ENCODE results near the gene BCOR. TPM values are rescaled to one million over a fixed set of nuclear protein-coding genes. Genes with fewer than 3 reads are reported as not detected.

Gene BCOR
- total RNA-seq, 4 donors from 2014 or later: 20.9 to 36.0 (median 32.5) TPM

DNA sequence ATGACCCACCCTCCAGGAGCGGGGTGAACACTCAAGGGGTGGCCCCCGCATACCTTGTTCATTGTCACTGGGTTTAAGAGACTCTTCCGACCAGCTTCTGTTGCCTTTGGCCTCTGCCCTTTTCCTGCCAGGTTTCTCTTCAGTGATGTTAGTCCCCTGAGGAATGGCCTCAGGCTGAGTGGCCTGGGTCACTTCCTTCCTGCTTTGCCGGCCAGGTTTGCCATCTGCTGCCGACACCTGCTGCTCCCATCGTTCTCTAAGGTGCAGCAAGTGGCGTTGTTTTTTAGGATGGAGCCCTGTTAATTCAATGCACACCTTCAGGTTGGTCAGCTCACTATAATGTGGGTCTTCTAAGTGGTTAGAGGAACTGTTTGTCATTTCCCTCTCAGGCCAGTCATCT is 34.2 kb downstream of the BCOR start:
- H3K27ac ChIP-seq: no peak overlapping the region
- TF ChIP-seq, protein P1, sequence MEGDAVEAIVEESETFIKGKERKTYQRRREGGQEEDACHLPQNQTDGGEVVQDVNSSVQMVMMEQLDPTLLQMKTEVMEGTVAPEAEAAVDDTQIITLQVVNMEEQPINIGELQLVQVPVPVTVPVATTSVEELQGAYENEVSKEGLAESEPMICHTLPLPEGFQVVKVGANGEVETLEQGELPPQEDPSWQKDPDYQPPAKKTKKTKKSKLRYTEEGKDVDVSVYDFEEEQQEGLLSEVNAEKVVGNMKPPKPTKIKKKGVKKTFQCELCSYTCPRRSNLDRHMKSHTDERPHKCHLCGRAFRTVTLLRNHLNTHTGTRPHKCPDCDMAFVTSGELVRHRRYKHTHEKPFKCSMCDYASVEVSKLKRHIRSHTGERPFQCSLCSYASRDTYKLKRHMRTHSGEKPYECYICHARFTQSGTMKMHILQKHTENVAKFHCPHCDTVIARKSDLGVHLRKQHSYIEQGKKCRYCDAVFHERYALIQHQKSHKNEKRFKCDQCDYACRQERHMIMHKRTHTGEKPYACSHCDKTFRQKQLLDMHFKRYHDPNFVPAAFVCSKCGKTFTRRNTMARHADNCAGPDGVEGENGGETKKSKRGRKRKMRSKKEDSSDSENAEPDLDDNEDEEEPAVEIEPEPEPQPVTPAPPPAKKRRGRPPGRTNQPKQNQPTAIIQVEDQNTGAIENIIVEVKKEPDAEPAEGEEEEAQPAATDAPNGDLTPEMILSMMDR (IDR thresholded peaks at IDR 0.05): no peak
- TF ChIP-seq EP300 (IDR thresholded peaks at IDR 0.05) (no peak), POLR2A (IDR thresholded peaks at IDR 0.05) (no peak), POLR2AphosphoS5 (IDR thresholded peaks at IDR 0.05) (no peak)
- peaks cover 8% of the 10 kb centered on the region for H3K4me1 ChIP-seq
- WGBS: 80% methylated on average over 7 of the region's 7 CpGs
- H3K36me3 ChIP-seq: peaks cover 22% of the 10 kb centered on the region
- no peak for DNase-seq (ENCODE audit: low spot score in 2 of 2)
- H3K27me3 ChIP-seq: no peaks in the 10 kb centered on the region
- H3K4me3 ChIP-seq: no peak overlapping the region
- no peaks in the 10 kb centered on the region for H3K9me3 ChIP-seq

DNA sequence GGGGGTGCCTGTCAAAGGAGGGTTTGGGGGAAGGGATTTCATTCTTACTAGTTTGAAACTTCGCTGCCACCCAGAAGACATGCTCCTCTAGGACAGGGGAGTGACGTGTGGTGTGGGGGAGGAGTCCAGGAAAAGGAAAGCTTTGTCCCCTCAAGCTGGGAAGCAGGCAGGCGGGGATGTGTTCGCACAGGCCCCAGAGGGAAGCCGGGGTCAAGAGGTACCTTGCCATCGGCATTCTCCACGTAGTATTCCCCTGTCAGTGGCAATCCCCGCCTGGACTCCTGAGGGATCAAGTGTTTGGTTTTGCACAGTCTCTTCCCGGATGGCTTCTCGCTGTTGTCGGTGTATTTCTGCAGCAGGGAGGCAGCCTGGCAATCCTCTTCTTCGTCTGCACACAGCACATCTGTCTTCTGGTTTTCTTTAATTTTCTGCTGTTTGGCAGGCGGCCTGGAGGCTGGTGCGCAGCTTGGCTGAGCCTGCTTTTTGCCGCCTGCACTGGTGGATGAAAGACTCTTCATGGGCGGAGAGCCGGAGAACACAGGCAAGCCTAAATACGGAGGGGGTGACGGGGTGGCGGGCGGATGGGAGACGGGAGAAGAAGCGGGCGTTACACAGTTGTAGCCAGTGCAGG is 35.1 kb downstream of the BCOR start:
- Histone ChIP-seq H3K27me3 (no peaks in the 10 kb centered on the region), H3K27ac (no peak overlapping the region), H3K36me3 (peaks cover 22% of the 10 kb centered on the region), H3K4me1 (peaks cover 8% of the 10 kb centered on the region), H3K4me3 (no peak overlapping the region), H3K9me3 (no peaks in the 10 kb centered on the region)
- WGBS: 49% methylated on average over 23 of the region's 24 CpGs
- no peak for DNase-seq (ENCODE audit: low spot score in 2 of 2)
- TF ChIP-seq EP300 (IDR thresholded peaks at IDR 0.05) (no peak), POLR2AphosphoS5 (IDR thresholded peaks at IDR 0.05) (no peak), POLR2A (IDR thresholded peaks at IDR 0.05) (no peak)
- TF ChIP-seq, protein P1 (IDR thresholded peaks at IDR 0.05): no peak

DNA sequence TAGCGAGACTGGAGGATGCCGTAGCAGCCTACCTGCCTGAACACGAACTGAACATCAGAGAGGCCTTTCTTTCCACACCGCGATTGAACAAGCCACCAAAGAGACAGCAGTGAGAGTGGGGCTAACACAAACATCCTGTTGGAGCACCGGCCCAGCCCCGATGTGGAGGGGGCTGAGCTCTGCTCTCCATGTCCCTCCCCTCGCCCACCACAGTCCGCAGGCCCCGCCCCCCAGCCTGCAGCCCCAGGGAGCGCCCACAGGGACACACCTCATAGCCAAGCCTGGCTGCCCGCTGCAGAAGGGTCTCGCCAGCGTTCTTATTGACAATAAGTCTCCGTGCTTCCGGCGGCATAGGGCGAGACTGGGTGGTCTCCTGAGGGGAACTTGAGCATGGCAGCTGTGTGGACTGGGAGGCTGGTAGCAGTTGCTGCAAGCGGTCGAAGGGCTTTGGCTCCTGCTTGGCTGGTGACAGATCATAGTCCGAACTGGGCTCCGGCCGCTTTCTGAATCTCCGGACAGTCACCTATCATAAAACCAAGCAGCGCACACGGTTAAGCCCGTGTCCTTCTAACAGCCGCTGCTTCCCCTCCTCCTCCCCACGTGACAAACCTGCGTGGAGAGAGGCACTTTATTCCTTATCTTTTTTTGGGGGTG is 35.8 kb downstream of the BCOR start:
- Histone ChIP-seq H3K36me3 (peaks cover 27% of the 10 kb centered on the region), H3K4me3 (no peak overlapping the region), H3K27ac (no peak overlapping the region), H3K27me3 (no peaks in the 10 kb centered on the region), H3K9me3 (no peaks in the 10 kb centered on the region), H3K4me1 (peaks cover 8% of the 10 kb centered on the region)
- 81% methylated on average over 4 of the region's 30 CpGs for WGBS
- DNase-seq (ENCODE audit: low spot score in 2 of 2): no peak
- TF ChIP-seq, protein P1 (IDR thresholded peaks at IDR 0.05): no peak
- TF ChIP-seq EP300 (IDR thresholded peaks at IDR 0.05): no peak
- TF ChIP-seq POLR2A (IDR thresholded peaks at IDR 0.05): no peak
- no peak for TF ChIP-seq POLR2AphosphoS5 (IDR thresholded peaks at IDR 0.05)

DNA sequence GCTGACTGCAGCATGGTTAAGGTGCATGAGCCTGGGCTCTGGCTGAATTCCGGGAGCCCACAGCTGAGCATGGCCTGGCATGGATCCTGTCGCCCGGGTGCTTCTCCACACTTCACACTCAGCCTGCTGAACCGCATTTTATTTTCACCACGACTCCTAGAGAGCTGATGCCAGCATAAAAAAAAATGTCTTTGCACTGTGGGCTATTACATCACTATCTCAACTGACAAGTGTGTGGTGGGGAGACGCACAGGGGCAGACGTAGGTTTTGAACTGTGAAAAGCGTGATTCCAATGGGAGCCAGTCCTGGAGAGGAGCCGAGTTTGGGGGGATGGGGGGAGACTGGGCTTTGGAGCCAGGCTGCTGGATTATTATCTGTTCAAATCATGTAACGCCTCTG is 36.8 kb downstream of the BCOR start:
- H3K9me3 ChIP-seq: no peaks in the 10 kb centered on the region
- H3K4me3 ChIP-seq: no peak overlapping the region
- WGBS: 83% methylated on average over 10 of the region's 10 CpGs
- H3K4me1 ChIP-seq: peaks cover 8% of the 10 kb centered on the region
- TF ChIP-seq POLR2AphosphoS5 (IDR thresholded peaks at IDR 0.05) (no peak), EP300 (IDR thresholded peaks at IDR 0.05) (no peak), POLR2A (IDR thresholded peaks at IDR 0.05) (no peak)
- TF ChIP-seq, protein P1 (IDR thresholded peaks at IDR 0.05): no peak
- no peaks in the 10 kb centered on the region for H3K27me3 ChIP-seq
- peaks cover 35% of the 10 kb centered on the region for H3K36me3 ChIP-seq
- H3K27ac ChIP-seq: no peak overlapping the region
- DNase-seq (ENCODE audit: low spot score in 2 of 2): peak in 1 of 2 donors; percentile 20

DNA sequence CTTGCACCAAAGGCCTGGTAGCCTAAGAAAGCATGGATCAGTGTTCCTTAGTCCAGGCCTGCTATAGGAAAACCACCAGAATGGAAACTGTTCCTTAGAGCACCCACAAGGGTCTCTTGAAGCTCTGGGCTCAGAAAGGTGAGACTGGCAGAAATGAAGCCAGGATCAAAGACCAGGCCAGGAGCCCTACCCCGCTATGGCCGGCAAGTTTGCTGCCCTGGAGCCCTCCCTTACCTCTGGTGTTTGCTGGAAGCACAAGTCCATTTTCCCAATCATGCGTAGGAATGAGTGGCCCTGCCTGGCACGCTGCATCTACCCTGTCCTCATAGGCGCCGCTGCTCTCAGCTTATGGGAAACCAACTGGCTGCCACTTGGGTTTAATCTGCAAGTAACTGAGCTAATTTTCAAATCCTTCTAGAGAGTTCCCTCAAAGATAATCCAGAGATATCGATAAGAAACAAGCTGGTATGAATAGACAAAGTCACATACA is 37.4 kb downstream of the BCOR start:
- WGBS: 98% methylated on average over 7 of the region's 7 CpGs
- H3K4me3 ChIP-seq: no peak overlapping the region

More for the DNA sequence above, 37.4 kb downstream of the BCOR start:
- TF ChIP-seq EP300 (IDR thresholded peaks at IDR 0.05): no peak
- TF ChIP-seq POLR2A (IDR thresholded peaks at IDR 0.05): no peak
- TF ChIP-seq, protein P1 (IDR thresholded peaks at IDR 0.05): no peak
- no peak for TF ChIP-seq POLR2AphosphoS5 (IDR thresholded peaks at IDR 0.05)
- no peaks in the 10 kb centered on the region for H3K27me3 ChIP-seq
- H3K36me3 ChIP-seq: peaks cover 39% of the 10 kb centered on the region
- H3K9me3 ChIP-seq: no peaks in the 10 kb centered on the region
- H3K4me1 ChIP-seq: peaks cover 8% of the 10 kb centered on the region
- peak in 1 of 2 donors; percentile 28 for DNase-seq (ENCODE audit: low spot score in 2 of 2)
- H3K27ac ChIP-seq: no peak overlapping the region

Measured in suprapubic skin (tissue), 4 donors.